MCF 10A (cell line): ENCODE results near the gene ZNF222. TPM values are rescaled to one million over a fixed set of nuclear protein-coding genes. Genes with fewer than 3 reads are reported as not detected.

Experiments used
- BruUV-seq: library from RNA; stranded (reverse); fragments of 400-500 nt; replicated peaks from 2 replicates; lab custom pipeline; 2021; lab: Mats Ljungman, UMichigan
- CTCF ChIA-PET: fragments of 300-600 bp; sonication (Branson Sonifier 250); formaldehyde crosslinking; extraction: SDS; loops from one replicate; lab custom pipeline; 2021; ENCODE audit warnings: antibody characterized with exemption, inconsistent platforms; lab: Yijun Ruan, JAX
- POLR2A ChIA-PET: fragments of 300-600, 350-650 bp; sonication (Branson Sonifier 250); formaldehyde crosslinking; extraction: SDS; loops from one replicate; lab custom pipeline; 2020; ENCODE audit warnings: antibody characterized with exemption, inconsistent platforms; lab: Yijun Ruan, JAX
- DNase-seq: peaks from one replicate; pipeline ENCODE4 v3.0.0-alpha.2; 2018; ENCODE audit not compliant: unreplicated experiment
- H3K27ac Mint-ChIP-seq: one replicate; pipeline ENCODE4 v1.8.0; 2022; ENCODE audit warnings: mild to moderate bottlenecking, low read depth, mixed read lengths; ENCODE audit not compliant: unreplicated experiment
- H3K27me3 Mint-ChIP-seq: one replicate; pipeline ENCODE4 v1.8.0; 2022; ENCODE audit warnings: mixed read lengths; ENCODE audit not compliant: insufficient read depth, unreplicated experiment
- H3K36me3 Mint-ChIP-seq: one replicate; pipeline ENCODE4 v1.8.0; 2022; ENCODE audit warnings: mild to moderate bottlenecking, moderate library complexity, mixed read lengths; ENCODE audit not compliant: insufficient read depth, unreplicated experiment
- H3K4me1 Mint-ChIP-seq: one replicate; pipeline ENCODE4 v1.8.0; 2022; ENCODE audit warnings: mixed read lengths; ENCODE audit not compliant: insufficient read depth, unreplicated experiment
- H3K4me3 Mint-ChIP-seq: one replicate; pipeline ENCODE4 v1.8.0; 2022; ENCODE audit warnings: mild to moderate bottlenecking, moderate library complexity, mixed read lengths; ENCODE audit not compliant: unreplicated experiment
- H3K9me3 Mint-ChIP-seq: one replicate; pipeline ENCODE4 v1.8.0; 2022; ENCODE audit warnings: mixed read lengths; ENCODE audit not compliant: unreplicated experiment
- CTCF ChIP-seq: fragments of 200-600 bp; IDR thresholded peaks from one replicate; pipeline ENCODE4 v1.8.0; 2022; ENCODE audit warnings: antibody characterized with exemption, mild to moderate bottlenecking; ENCODE audit not compliant: unreplicated experiment
- intact Hi-C: fragments of 100-400 bp; cut with micrococcal nuclease; formaldehyde crosslinking; loops from 2 replicates; pipeline ENCODE4 v1.14.1; 2022
- total RNA-seq: library from RNA; stranded (reverse); gene quantifications from 2 replicates; pipeline ENCODE4 v1.2.3, GENCODE V29; 2022

ZNF222 gene
- total RNA-seq, 1 experiment from 2014 or later: 3.3 TPM

GRCh38 chr19:44071824-44072542 lies 46.8 kb downstream of the ZNF222 start, which contains the start of gene ZNF284:
Gene ZNF284, plus strand, starts transcription at chr19:44072159. Its CDS starts 4,231 bp downstream, at chr19:44076390.
- TSS peak; percentile 66 for BruUV-seq
- CTCF ChIA-PET: interaction anchor here (1.1 to 2.1 kb wide), 2 partner anchors 23 to 64 kb away, joined by 4 to 7 read pairs; partner anchors contain the start of gene ZNF224
- POLR2A ChIA-PET: interaction anchor here (0.6 to 3.2 kb wide), 10 partner anchors 20 to 247 kb away, joined by 3 to 29 read pairs (median 4); partner anchors contain the start of genes ZNF223, ZNF224 and ZNF225
- peaks cover 23% of the 10 kb centered on the region for H3K9me3 Mint-ChIP-seq
- peaks cover 8% of the 10 kb centered on the region for H3K36me3 Mint-ChIP-seq
- H3K4me1 Mint-ChIP-seq: peaks cover 17% of the 10 kb centered on the region
- intact Hi-C loops: loop anchor here (1.0 to 2.0 kb wide), 3 partner anchors 22 to 137 kb away; partner anchors contain the start of genes ZNF224, ZNF230 and ZNF45
- peak; percentile 92 for DNase-seq
- H3K27ac Mint-ChIP-seq: peak within 1 kb of the TSS; percentile 84
- TF ChIP-seq CTCF: no peak
- no peaks in the 10 kb centered on the region for H3K27me3 Mint-ChIP-seq
- peak within 1 kb of the TSS; percentile 83 for H3K4me3 Mint-ChIP-seq

DNA sequence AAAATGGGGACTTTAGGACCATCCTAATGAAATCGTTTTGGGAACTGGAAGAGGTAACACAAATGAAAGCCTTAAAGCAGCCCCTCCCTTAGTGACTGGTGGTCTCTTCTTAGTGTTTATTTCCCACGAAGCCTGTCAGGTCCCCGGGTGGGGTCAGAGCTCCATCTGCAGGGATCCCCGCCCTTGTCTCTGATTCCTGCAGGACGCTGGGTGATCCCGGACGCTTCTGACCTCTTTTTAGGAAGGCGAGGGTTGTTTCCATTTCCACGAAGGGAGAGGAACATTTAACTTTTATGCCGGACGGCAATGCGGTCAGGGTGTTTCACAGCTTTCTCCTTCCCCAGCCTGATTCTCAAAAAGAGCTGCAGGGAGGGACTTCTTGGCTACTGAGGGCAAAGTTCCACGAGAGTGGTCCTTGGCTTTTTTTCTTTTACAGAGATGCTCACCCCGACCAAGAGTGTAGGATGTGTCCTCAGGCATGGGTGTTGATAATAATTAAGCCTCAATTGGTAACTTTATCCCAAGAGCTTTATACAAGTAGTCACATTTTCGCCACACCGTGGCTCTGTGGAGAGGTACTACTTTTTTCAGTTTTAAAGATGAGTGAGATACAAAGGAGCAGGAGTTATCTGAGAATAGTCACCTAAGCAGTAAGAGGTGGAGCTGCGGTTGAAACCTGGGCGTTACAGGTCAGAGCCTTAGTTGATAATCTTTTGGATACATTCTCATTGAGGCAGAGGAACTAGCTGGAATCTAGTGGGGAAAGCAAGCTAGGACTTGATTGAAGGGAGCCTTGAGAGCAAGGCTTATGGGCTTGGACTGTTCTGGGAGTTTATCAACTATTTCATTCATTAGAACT lies 47.6 kb downstream of the ZNF222 start:
- BruUV-seq: no TSS peak
- Mint-ChIP-seq H3K4me3 (peak overlapping the region; percentile 83), H3K27me3 (no peaks in the 10 kb centered on the region), H3K27ac (peak overlapping the region; percentile 84), H3K36me3 (peaks cover 11% of the 10 kb centered on the region), H3K4me1 (peaks cover 17% of the 10 kb centered on the region), H3K9me3 (peaks cover 23% of the 10 kb centered on the region)
- intact Hi-C loops: loop anchor here (1.0 to 2.0 kb wide), 3 partner anchors 22 to 137 kb away; partner anchors contain the start of genes ZNF224, ZNF230 and ZNF45
- peak; percentile 6 for DNase-seq
- no peak for TF ChIP-seq CTCF
- ChIA-PET CTCF (interaction anchor here (0.5 to 2.1 kb wide), 5 partner anchors 8 to 240 kb away, joined by 4 to 7 read pairs (median 4); partner anchors contain the start of gene ZNF224), POLR2A (interaction anchor here (0.6 to 3.2 kb wide), 14 partner anchors 19 to 545 kb away, joined by 3 to 29 read pairs (median 4); partner anchors contain the start of genes ZNF223, ZNF224, ZNF225 and ZNF226)

GRCh38 chr19:44076325-44076724 lies 51.1 kb downstream of the ZNF222 start:
- Mint-ChIP-seq H3K4me3 (no peak overlapping the region), H3K36me3 (peaks cover 21% of the 10 kb centered on the region), H3K4me1 (peaks cover 12% of the 10 kb centered on the region), H3K9me3 (peaks cover 5% of the 10 kb centered on the region), H3K27me3 (no peaks in the 10 kb centered on the region), H3K27ac (no peak overlapping the region)
- BruUV-seq: no TSS peak
- ChIA-PET CTCF (no interaction called here), POLR2A (no interaction called here)
- intact Hi-C loops: no loop called here
- no peak for TF ChIP-seq CTCF
- DNase-seq: no peak

Other genes starting within 250 kb of the ZNF222 start
- 34.2 and 45.9 TPM in 2 replicates for gene KCNN4, start 244.4 kb upstream of the ZNF222 start, total RNA-seq
- 0.21 and 0.47 TPM in 2 replicates for gene LYPD5, start 222.9 kb upstream of the ZNF222 start, total RNA-seq
- gene ZNF283, start 198.1 kb upstream of the ZNF222 start, total RNA-seq: 14.7 and 15.4 TPM in 2 replicates
- 1.2 TPM in 2 replicates for gene ZNF404, start 141.4 kb upstream of the ZNF222 start, total RNA-seq
- 8.1 and 9.9 TPM in 2 replicates for gene ZNF45, start 90.1 kb upstream of the ZNF222 start, total RNA-seq
- 1.2 and 1.8 TPM in 2 replicates for gene ZNF221, start 74.2 kb upstream of the ZNF222 start, total RNA-seq
- 4.2 and 6.7 TPM in 2 replicates for gene ZNF155, start 41.2 kb upstream of the ZNF222 start, total RNA-seq
- gene ZNF230, start 22.4 kb upstream of the ZNF222 start, total RNA-seq: 2.9 and 4.0 TPM in 2 replicates
- gene ZNF223, start 26.7 kb downstream of the ZNF222 start, total RNA-seq: 0.56 and 0.59 TPM in 2 replicates
- gene ZNF284, start 46.8 kb downstream of the ZNF222 start, total RNA-seq: 2.5 and 3.8 TPM in 2 replicates
- 17.8 and 22.7 TPM in 2 replicates for gene ZNF224, start 69.0 kb downstream of the ZNF222 start, total RNA-seq
- gene ZNF225, start 88.0 kb downstream of the ZNF222 start, total RNA-seq: 3.6 and 5.7 TPM in 2 replicates
- gene ZNF234, start 116.2 kb downstream of the ZNF222 start, total RNA-seq: 9.5 and 9.6 TPM in 2 replicates
- gene ZNF226, start 139.7 kb downstream of the ZNF222 start, total RNA-seq: 23.4 and 32.5 TPM in 2 replicates
- gene ZNF227, start 187.2 kb downstream of the ZNF222 start, total RNA-seq: 22.6 and 29.0 TPM in 2 replicates
- 0.10 TPM in 1 of 2 replicates, not detected in the other for gene ZNF233, start 234.5 kb downstream of the ZNF222 start, total RNA-seq